ENCODE results near the gene PRKAR2A.
"Not testable (repeated sequence)": the region's sequence is repeated elsewhere in the genome, so short reads cannot be mapped to it uniquely, and the experiment has no call there.

Gene PRKAR2A

DNA sequence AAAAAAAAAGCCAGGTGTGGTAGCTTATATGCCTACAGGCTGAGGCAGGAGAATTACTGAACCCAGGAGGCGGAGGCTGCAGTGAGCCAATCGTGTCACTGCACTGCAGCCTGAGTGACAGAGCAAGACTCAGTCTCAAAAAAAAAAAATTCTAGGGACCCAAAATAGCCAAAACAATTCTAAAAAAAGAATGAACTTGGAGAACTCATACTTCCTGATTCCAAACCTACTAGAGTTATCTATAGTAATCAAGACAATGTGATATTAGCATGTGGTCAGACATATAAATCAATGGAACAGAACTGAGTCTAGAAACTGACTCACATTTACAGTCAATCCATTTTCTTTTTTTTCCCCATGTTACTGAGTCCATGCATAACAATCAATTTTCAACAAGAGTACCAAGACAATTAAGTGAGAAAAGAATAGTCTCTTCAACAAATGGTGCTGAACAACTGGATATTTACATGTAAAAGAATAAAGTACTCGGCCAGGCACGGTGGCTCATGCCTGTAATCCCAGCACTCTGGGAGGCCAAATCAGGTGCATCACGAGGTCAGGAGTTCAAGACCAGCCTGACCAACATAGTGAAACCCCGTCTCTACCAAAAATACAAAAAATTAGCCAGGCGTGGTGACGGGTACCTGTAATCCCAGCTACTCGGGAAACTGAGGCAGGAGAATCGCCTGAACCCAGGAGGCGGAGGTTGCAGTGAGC, 11.9 kb downstream of the PRKAR2A start:
- no peak for DNase-seq

DNA sequence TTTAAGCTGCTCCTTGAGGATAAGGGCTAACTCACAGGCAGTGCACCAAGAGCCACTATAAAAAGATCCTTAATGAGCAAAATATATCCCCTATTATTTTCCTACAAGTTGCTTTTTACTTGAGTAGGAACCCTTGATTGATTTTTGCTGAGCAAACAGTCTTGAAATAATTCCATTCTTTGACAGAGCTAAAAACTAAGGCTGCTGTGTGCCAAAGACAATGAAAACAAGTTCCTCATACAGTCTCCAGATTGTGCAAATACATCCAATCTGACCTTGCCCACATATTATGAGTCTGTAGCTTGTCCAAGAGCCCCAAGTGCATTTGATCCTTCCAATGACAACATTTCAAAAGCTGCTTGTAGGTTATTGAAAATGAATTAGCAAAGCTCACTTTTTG, 15.0 kb downstream of the PRKAR2A start:
- no peak for DNase-seq

DNA sequence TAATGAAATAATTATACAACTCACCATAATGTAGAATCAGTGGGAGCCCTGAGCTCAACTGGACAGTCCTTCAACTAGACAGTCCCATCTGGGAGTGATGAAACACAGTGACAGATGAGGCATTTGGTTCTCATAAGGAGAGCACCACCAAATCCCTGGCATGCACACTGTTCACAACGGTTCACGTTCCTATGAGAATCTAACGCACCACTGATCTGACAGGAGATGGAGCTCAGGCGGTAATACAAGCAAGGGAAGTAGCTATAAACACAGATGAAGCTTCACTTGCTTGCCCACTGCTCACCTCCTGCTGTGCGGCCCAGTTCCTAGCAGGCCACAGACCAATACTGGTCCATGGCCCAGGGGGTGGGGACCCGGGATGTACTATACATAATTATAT, 17.0 kb downstream of the PRKAR2A start:
- DNase-seq = no peak

DNA sequence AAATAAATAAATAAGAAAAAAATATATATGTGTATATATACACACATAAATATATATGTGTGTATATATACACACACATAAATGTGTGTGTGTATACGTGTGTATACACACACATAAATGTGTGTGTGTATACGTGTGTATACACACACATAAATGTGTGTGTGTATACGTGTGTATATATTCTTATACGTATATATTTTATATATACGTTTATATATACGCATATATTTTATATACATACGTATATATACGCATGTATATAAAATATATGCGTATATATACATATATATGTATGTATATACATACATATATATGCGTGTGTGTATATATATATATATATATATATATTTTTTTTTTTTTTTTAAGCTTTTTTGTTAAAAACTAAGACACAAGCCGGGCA, 18.1 kb downstream of the PRKAR2A start:
- not testable (repeated sequence) for DNase-seq

DNA sequence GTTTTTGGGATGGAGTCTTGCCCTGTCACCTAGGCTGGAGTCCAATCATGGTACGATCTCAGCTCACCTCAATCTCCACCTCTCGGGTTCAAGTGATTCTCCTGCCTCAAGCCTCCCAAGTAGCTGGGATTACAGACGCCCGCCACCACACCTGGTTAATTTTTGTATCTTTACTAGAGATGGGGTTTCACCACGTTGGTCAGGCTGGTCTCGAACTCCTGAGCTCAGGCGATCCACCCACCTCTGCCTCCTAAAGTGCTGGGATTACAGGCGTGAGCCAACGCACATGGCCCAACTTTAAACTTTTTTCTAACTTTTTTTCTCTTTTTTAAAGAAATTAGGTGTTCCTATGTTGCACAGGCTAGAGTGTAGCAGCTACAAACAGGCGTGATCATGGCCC, 19.8 kb downstream of the PRKAR2A start:
- DNase-seq = not testable (repeated sequence)

DNA sequence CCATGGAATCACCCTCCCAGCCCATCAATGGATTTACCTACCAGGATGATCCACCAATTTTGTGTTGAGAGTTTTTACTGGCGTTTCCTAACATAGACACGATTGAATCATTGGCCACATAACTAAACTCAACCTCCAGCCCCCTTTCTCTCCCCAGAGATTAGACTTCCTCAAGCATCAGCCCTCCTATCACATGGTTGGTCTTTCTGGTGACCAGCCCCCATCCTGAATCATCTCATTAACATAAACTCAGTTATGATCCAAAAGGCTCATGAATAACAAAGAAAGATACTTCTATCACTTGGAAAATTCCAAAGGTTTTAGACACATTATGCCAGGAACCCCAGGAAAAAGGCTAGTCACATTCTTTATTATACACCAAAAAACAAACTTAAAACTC, 21.2 kb downstream of the PRKAR2A start:
- no peak for DNase-seq

DNA sequence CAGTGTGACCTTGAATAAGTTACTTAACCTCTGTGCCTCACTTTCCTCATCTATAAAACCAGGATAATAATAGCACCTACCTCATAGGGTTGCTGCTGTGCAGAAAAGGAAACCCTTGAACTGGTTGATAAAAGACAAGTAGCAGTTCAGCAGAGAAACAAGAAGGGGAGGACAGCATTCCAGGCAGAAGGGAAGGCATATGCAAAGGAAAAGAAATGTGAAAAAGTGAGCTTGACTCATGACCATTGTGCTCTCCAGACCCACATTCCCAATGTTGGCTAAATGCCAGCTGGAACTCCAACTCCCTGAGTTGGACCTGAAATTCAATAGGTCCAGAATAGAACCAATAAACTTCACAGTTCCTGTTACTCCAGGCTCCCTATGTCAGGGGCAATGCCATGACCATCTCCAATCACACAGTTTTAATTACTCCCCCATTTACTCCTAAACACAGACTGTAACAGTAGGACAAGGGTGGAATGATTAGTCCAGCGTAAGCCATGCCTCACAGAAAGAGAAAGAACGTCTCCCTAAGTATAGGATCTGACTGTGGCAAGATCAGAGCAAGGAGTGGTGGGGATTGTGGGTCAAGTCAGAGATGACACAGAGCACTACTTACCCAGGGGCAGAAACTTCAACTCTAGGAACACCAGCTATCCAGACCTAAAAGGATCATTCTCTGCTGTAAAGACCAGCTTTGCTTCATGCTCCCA, 26.9 kb downstream of the PRKAR2A start:
- DNase-seq = no peak

DNA sequence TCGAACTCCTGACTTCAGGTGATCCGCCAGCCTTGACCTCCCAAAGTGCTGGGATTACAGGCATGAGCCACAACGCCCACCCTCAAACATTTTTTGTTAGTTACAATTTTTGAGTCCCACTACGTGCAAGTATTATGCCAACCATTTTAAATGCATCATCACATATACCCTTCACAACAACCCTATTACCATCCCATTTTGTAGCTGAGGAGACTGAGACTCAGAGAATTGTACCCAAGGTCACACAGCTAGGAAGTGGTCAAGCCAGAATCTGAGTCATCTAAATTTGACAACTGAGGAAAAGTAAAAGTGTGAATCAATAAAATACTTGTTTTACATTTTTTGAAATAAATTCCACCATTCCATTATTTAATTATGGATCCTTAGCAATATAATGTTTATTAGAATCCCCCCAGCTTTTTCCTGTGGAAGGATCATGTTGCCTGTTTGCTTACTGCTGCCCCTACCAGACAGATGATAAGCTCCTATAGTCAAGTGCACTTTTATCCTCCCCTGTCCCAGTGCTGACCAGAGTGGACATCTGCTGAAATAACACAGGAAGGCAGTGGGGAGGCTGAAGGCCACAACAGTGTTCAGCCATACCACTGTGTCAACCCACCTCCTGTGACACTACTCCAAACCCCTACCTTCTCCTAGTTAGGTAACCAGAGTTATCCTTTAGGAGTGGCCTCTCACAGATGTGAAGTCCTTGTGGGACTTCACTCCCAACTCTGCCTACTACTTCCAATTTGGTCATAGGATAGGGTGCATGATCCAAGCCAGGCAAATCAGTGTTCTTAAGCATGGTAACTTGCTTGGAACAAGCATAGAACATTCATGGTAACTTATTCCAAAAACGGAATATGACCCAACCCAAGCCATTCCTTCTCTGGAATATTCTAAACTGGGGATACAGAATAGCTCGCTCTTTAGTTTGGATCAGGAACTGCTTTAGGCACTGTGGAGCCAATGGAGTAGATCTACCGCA, 28.1 kb downstream of the PRKAR2A start:
- DNase-seq = no peak

DNA sequence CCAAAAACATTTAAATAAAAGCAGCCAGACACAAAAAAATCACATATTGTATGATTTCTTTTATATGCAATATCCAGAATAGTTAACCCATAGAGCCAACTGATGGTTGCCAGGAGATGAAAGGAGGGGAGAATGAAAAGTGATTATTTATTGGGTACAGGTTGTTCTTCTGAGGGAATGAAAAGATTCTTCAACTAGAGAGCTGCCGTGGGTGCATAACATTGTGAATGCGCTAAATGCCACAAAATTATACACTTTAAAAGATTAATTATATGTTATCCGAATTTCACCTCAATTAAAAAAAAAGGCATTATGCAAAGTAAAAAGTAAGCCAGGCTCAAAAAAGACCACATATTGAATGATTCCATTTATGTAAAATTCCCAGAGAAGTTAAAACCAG, 36.1 kb downstream of the PRKAR2A start:
- no peak for DNase-seq

DNA sequence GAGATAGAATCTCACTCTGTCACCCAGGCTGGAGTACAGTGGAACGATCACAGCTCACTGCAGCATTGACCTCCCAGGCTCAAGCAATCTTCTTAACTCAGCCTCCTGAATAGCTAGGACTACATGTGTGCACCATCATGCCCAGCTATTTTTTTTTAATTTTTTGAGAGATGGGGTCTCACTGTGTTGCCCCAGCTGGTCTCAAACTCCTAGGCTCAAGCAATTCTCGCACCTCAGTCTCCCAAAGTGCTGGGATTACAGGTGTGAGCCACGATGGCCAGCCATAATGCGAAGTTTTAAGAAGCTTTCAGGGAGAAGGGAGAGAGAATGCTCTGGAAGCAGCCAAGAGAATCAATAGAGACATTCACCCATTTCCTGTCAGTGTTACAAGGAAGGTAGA, 42.7 kb downstream of the PRKAR2A start:
- no peak for DNase-seq

DNA sequence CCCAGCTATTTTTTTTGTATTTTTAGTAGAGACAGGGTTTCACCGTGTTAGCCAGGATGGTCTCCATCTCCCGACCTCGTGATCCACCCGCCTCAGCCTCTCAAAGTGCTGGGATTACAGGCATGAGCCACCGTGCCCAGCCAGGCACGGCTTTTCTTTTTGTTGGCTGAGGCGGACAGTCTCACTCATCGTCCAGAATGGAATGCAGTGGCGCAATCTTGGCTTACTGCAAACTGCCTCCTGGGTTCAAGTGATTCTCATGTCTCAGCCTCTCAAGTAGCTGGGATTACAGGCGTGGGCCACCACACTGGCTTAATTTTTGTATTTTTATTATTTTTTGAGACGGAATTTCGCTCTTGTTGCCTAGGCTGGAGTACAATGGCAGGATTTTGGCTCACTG, 46.8 kb downstream of the PRKAR2A start:
- DNase-seq = not testable (repeated sequence)

DNA sequence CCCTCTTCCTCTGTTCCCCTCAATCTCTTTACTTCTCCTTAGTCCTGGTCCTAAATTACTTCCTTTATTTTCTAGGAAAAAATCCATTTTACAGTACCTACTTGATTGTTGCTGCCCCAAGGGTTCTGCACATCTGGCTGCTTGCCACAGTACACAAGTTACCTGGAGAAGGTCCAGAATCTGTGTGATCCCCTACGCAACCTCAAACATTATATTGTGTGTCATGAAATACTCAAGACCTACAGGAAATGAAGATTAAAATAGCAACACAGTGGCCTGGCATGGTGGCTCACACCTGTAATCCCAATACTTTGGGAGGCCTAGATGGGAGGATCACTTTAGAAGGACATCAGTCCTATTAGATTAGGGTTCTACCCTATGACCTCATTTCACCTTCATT, 48.7 kb downstream of the PRKAR2A start:
- DNase-seq = no peak

DNA sequence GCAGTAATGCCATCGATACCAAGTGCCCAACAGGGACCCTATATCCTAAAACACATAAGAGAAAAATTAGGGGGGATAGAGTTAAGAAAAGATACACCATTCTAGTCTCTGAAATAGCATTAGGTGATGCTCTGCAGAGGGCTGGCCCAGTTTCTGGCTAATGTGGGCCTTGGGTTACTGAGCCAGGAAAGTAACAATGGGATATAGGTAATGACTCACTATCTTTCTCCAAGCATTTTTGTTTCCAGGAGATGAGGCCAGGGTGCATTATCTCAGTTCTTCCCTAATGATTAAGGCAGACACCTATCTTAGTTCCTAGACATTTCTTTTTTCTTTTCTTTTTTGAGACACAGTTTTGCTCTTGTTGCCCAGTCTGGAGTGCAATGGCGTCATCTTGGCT, 50.0 kb downstream of the PRKAR2A start:
- no peak for DNase-seq

DNA sequence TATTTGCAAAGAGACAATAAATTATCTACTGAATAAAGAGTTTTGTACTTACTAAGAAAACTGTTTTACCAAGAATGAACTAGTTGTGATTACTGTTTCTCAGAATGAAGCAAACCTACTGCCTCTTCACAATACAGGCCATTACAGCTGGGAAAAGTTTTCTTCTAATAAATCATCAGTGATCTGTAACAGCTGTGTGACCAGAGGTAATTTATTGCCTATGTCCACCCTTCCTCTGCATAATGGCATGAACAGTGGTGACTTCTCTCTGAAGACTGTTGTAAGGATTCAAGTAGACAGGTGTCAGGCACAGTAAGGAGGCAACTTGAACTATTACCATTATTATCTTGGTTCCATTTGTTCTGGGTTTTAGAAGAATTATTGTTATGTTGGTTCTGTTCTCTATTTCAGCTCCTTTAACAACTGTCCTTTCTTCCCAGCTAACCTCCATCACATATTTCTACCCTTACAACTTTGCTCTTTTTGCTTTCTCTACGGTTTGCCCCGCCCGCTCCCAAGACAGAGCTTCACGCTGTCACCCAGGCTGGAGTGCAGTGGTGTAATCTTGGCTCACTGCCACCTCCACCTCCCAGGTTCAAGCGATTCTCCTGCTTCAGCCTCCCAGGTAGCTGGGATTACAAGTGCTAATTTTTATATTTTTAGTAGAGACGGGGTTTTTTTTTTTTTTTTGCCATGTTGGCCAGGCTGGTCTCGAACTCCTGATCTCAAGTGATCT, 51.5 kb downstream of the PRKAR2A start:
- DNase-seq = no peak

DNA sequence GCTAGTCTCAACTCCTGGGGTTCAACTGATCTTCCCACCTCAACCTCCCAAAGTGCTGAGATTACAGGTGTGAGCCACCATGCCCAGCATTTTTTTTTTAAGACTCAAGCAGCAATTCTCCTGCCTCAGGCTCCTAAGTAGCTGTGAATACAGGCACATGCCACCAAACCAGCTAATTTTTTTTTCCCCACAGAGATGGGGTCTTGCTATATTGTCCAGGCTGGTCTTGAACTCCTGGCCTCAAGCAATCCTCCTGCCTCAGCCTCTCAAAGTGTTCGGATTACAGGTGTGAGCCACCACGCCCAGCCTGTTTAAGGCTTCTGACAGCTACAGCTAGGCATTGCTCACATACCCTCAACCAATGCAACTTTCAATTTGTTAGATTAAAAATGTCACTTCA, 54.2 kb downstream of the PRKAR2A start:
- not testable (repeated sequence) for DNase-seq

DNA sequence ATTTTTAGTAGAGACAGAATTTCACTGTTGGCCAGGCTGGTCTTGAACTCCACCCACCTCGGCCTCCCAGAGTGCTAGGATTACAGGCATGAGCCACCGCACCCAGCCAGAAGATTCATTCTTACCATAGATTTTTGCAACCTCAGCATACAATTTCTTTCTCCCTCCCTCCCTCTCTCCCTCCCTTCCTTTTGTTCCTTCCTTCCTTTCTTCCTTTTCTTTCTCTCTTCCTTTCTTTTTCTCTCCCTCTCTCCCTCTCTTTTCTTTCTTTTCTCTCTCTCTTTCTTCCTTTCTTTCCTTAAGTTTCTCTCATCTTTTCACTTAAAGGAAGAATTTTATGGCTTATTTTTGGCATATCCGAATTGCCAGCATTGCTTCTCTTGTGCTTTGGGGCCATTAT, 58.0 kb downstream of the PRKAR2A start:
- no peak for DNase-seq

DNA sequence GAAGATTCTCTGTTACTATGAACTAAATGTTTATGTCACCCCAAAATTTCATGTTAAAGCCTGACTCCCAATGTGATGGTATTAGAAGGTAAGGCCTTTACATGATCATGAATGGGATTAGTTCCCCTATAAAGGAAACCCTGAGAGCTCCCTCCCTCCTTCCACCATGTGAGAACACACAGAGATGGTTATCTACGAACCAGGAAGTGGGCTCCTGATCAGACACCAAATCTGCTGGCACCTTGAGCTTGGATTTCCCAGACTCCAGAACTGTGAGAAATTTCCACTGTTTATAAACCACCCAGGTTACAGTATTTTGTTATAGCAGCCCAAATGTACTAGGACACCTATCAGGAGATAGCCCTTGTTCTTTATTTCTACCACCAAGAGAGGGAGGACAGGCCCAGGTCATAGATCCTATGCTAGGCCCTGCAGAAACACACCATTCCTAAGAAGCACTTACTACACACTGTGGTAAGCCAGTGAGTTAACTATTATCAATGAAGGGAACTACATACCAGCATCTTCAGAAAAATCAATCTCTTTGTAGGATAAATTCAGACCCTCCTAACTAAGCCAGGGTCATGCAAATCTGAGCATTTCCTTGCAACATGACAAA, 59.0 kb downstream of the PRKAR2A start:
- no peak for DNase-seq

DNA sequence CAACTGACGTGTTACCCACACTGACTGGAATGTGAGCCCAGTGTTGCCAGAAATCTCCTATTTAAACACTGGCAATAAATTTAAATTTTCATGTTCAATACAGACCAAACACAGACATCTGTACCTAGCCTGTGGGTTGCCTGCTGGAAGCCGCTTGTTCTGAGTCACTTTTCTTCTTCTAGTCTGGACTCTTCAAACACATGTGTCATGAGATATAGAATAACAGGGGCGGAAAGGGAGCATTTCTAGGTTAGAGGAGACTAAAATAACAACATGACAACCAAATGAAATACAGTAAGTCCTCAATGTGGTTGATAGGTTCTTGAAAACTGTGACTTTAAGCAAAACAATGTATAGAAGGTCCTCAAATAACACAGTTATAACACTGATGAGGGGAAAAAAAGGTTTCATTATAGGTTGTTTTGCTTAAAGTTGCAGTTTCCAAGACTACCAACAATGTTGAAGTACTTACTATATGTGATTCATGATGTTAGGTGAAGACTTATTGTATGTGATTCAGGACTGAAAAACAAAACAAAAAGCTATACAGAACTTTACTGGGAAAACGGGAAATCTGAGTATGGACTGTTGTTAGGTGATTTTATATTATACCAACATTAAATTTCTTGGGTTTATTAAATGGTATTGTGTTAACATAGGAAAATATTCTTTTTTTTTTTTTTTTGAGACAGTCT, 63.1 kb downstream of the PRKAR2A start:
- DNase-seq = no peak

DNA sequence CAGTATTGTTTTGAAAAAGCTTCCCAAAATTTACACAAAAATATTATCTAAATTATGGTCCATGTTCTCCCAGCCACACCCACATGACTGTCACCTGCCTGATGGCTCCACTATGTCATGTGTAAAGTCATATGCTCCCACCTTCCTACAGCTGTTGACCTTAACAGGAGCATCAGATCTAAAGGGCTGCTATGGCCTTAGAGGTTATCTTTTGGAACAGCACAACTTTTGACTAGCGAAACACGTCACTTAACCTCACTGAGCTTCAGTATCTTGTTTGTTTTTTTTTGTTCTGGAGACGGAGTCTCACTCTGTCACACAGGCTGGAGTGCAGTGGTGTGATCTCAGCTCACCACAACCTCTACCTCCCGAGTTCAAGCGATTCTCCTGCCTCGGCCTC, 64.4 kb downstream of the PRKAR2A start:
- no peak for DNase-seq

DNA sequence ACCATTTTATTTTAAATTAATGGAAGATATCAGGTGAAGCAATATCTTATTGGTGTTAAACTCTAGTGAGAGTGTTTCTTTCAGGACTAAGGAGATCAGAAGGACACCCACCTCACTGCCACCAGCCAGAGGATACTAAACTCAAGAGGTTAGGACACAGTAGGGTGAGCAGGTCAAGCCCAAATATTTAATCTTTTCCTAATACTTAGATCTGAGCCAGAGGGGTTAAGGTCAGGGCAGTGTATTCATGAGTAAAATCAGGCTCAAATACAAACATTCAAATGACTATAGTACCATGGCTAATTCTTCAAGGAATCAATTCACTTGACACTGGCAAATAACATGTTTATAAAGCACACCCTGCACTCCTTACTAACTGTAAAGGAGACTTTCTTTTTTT, 65.6 kb downstream of the PRKAR2A start:
- no peak for DNase-seq

DNA sequence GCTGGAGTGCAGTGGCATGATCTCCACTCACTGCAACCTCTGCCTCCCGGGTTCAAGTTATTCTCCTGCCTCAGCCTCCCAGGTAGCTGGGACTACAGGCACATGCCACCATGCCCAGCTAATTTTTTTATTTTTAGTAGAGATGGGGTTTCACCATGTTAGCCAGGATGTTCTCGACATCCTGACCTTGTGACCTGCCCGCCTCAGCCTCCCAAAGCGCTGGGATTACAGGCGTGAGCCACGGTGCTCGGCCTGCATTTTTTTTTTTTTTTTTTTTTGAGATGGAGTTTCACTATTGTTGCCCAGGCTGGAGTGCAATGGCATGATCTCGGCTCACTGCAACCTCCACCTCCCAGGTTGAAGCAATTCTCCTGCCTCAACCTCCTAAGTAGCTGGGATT, 69.1 kb downstream of the PRKAR2A start:
- not testable (repeated sequence) for DNase-seq

DNA sequence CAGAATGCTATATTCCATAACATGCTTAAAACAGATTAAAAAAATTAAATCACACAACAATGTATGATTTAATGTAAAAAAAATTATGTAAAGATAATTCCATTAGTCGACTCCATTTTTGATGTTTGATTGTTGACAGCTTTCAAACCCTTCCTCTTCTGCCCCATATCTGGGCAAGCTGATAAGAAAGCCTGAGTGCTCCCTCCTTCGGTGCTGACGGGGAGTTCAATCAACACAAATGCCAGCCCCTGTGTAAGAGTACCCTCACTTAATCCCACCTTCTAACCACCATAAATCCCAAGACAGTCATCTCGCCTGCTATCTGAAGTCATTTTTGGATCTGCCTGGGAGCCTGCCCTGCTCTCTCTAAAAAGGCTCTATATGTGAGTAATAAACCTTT, 70.8 kb downstream of the PRKAR2A start:
- no peak for DNase-seq

All from activated naive CD4-positive, alpha-beta T cell (primary cell).